IMR-90 (cell line): Measurements from ENCODE around the gene HLA-DQB1.

Source experiments
- CEBPB ChIP-seq: IDR thresholded peaks from 2 replicates; pipeline ENCODE4 v1.6.1; 2012; ENCODE audit warnings: low read depth, low read length, improper control_type of control experiment
- CTCF ChIP-seq: conservative IDR thresholded peaks from 2 replicates; pipeline ENCODE4 v1.5.1; 2012; ENCODE audit warnings: mild to moderate bottlenecking, low read depth, low read length, improper control_type of control experiment

- TF ChIP-seq CTCF (no peak), CEBPB (no peak)
Measured at GRCh38 chr6:32624565-32624964, 41.9 kb downstream of the HLA-DQB1 start.
